SK-N-SH (cell line): ENCODE data around the gene TOPBP1.

Experiments used
- ELF1 ChIP-seq: IDR thresholded peaks from 2 replicates; pipeline ENCODE4 v1.4.0; 2012
- EP300 ChIP-seq, 2 experiments: IDR thresholded peaks; 2 replicates each; pipeline versions ENCODE4 v1.4.0 to v1.6.1; 2012; ENCODE audit warnings: borderline replicate concordance in 1 of 2, low read depth in 1 of 2, low read length in 1 of 2
- GATA2 ChIP-seq: sonication (generic); formaldehyde crosslinking; IDR thresholded peaks from 2 replicates; pipeline ENCODE4 v1.5.0; 2020; ENCODE audit warnings: mild to moderate bottlenecking, missing genetic modification reagents
- MXI1 ChIP-seq: IDR thresholded peaks from 2 replicates; pipeline ENCODE4 v1.6.1; 2012; ENCODE audit warnings: mild to moderate bottlenecking, low read depth, low read length, improper control_type of control experiment
- POLR2AphosphoS5 ChIP-seq: IDR thresholded peaks from 2 replicates; pipeline ENCODE4 v1.6.1; 2012; ENCODE audit warnings: low read depth, low read length
- RAD21 ChIP-seq: IDR thresholded peaks from 2 replicates; pipeline ENCODE4 v1.6.1; 2012; ENCODE audit warnings: mild to moderate bottlenecking, low read length
- RFX5 ChIP-seq: IDR thresholded peaks from 2 replicates; pipeline ENCODE4 v1.6.1; 2012; ENCODE audit warnings: mild to moderate bottlenecking, improper control_type of control experiment, low read length
- SIN3A ChIP-seq: IDR thresholded peaks from 2 replicates; pipeline ENCODE4 v1.6.1; 2012; ENCODE audit warnings: low read depth, mild to moderate bottlenecking, low read length, moderate library complexity, borderline replicate concordance
- SMC3 ChIP-seq: IDR thresholded peaks from 2 replicates; pipeline ENCODE4 v1.6.1; 2012; ENCODE audit warnings: low read depth, low read length, improper control_type of control experiment
- YY1 ChIP-seq: IDR thresholded peaks from 2 replicates; pipeline ENCODE4 v1.4.0; 2012; ENCODE audit warnings: low read depth, mild to moderate bottlenecking
- TF ChIP-seq, protein P1 (sequence below): fragments of 200-600 bp; sonication (generic); IDR thresholded peaks from 2 replicates; pipeline ENCODE4 v1.6.1; 2017; ENCODE audit warnings: antibody characterized with exemption, mild to moderate bottlenecking, moderate library complexity
- TF ChIP-seq, protein P2 (sequence below): IDR thresholded peaks from 2 replicates; pipeline ENCODE4 v1.6.1; 2012; ENCODE audit warnings: mild to moderate bottlenecking, low read depth, low read length, moderate library complexity
- TF ChIP-seq, protein P3 (sequence below): IDR thresholded peaks from 2 replicates; pipeline ENCODE4 v1.4.0; 2012; ENCODE audit warnings: low read depth, borderline replicate concordance

DNA sequence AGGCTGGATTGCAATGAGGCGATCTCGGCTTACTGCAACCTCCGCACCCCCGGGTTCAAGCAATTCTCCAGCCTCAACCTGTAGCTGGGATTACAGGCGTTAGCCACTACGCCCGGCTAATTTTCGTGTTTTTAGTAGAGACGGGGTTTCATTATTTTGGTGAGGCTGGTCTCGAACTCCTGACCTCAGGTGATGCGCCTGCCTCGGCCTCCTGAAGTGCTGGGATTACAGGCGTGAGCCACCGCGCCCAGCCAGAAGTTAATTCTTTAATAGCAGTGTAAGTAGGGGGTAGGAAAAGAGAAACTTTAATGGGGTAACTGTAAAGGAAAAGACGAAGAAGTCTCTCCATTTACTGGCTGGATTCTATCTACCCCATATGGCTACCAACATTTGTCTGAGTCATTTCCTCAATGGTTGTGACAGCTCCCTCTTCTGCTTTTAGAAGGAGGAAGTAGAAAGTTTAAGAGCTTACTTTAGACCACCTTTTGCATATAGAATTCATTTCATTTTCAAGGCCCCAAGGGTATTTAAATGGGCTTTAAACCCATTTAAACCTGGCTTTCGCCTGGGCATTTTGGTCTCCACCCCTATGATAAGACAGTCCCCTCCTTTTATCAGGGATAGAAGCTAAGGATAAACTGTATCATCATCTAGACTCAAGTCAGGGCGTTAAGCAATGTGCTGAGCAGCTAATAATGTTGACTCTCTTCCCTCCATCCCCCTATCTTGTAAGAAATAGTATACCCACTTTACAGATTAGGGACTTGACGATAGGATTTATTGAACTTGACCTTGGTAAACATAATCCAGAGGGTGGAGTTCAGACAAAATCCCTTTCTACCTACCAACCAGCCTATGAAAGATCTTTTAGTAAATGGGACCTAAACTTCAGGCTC is 89.3 kb downstream of the TOPBP1 start:
- TF ChIP-seq, protein P1, sequence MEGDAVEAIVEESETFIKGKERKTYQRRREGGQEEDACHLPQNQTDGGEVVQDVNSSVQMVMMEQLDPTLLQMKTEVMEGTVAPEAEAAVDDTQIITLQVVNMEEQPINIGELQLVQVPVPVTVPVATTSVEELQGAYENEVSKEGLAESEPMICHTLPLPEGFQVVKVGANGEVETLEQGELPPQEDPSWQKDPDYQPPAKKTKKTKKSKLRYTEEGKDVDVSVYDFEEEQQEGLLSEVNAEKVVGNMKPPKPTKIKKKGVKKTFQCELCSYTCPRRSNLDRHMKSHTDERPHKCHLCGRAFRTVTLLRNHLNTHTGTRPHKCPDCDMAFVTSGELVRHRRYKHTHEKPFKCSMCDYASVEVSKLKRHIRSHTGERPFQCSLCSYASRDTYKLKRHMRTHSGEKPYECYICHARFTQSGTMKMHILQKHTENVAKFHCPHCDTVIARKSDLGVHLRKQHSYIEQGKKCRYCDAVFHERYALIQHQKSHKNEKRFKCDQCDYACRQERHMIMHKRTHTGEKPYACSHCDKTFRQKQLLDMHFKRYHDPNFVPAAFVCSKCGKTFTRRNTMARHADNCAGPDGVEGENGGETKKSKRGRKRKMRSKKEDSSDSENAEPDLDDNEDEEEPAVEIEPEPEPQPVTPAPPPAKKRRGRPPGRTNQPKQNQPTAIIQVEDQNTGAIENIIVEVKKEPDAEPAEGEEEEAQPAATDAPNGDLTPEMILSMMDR = no peak
- TF ChIP-seq POLR2AphosphoS5 (no peak), MXI1 (no peak), SMC3 (no peak), GATA2 (CRISPR knock-in tag) (no peak), SIN3A (no peak), EP300 (IDR thresholded peaks at IDR 0.05; ENCODE audit: borderline replicate concordance in 1 of 2, low read depth in 1 of 2, low read length in 1 of 2) (no peak), RAD21 (no peak), ELF1 (no peak), RFX5 (no peak), YY1 (no peak)
- TF ChIP-seq, protein P2, sequence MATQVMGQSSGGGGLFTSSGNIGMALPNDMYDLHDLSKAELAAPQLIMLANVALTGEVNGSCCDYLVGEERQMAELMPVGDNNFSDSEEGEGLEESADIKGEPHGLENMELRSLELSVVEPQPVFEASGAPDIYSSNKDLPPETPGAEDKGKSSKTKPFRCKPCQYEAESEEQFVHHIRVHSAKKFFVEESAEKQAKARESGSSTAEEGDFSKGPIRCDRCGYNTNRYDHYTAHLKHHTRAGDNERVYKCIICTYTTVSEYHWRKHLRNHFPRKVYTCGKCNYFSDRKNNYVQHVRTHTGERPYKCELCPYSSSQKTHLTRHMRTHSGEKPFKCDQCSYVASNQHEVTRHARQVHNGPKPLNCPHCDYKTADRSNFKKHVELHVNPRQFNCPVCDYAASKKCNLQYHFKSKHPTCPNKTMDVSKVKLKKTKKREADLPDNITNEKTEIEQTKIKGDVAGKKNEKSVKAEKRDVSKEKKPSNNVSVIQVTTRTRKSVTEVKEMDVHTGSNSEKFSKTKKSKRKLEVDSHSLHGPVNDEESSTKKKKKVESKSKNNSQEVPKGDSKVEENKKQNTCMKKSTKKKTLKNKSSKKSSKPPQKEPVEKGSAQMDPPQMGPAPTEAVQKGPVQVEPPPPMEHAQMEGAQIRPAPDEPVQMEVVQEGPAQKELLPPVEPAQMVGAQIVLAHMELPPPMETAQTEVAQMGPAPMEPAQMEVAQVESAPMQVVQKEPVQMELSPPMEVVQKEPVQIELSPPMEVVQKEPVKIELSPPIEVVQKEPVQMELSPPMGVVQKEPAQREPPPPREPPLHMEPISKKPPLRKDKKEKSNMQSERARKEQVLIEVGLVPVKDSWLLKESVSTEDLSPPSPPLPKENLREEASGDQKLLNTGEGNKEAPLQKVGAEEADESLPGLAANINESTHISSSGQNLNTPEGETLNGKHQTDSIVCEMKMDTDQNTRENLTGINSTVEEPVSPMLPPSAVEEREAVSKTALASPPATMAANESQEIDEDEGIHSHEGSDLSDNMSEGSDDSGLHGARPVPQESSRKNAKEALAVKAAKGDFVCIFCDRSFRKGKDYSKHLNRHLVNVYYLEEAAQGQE = no peak
- TF ChIP-seq, protein P3, sequence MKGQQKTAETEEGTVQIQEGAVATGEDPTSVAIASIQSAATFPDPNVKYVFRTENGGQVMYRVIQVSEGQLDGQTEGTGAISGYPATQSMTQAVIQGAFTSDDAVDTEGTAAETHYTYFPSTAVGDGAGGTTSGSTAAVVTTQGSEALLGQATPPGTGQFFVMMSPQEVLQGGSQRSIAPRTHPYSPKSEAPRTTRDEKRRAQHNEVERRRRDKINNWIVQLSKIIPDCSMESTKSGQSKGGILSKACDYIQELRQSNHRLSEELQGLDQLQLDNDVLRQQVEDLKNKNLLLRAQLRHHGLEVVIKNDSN = no peak
